COR-L47 (cell line): ENCODE data around the gene MAP3K4.
"Not testable (repeated sequence)": the region's sequence is repeated elsewhere in the genome, so short reads cannot be mapped to it uniquely, and the experiment has no call there.

Experiments
- DNase-seq: peaks from one replicate; lab custom pipeline; 2025; lab: John Stamatoyannopoulos, UW

The MAP3K4 gene

GRCh38 chr6:160967833-160968232 lies 23.7 kb upstream of the MAP3K4 start:
- no peak for DNase-seq

- DNase-seq, result no peak
Measured at GRCh38 chr6:160971171-160971570, 20.4 kb upstream of the MAP3K4 start.

DNA sequence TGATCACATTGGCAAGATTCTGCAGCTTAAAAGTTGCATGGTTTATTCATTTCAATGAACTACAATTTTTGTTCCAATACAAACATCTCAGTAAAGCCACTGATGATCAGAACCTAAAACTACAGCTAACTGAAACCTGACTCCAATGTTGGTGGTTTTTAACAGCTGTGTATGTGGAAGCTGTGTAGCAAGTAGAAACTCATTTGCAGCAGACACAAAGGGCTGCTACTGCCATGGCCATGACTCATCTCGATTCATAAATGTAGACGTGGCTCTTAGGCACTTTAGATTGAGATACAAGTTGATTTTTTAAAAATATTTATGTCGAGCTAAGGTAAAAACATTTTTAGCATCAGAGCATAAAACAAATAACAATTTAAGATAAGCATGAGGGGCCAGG lies 19.5 kb upstream of the MAP3K4 start:
- DNase-seq, result no peak

GRCh38 chr6:160972594-160972993 lies 19.0 kb upstream of the MAP3K4 start:
- not testable (repeated sequence) for DNase-seq

GRCh38 chr6:160973311-160974250 lies 18.0 kb upstream of the MAP3K4 start:
- no peak for DNase-seq

- no peak for DNase-seq
Measured at GRCh38 chr6:160974304-160974771, 17.2 kb upstream of the MAP3K4 start.

- DNase-seq, result no peak
Measured at GRCh38 chr6:160975162-160975561, 16.4 kb upstream of the MAP3K4 start.

DNA sequence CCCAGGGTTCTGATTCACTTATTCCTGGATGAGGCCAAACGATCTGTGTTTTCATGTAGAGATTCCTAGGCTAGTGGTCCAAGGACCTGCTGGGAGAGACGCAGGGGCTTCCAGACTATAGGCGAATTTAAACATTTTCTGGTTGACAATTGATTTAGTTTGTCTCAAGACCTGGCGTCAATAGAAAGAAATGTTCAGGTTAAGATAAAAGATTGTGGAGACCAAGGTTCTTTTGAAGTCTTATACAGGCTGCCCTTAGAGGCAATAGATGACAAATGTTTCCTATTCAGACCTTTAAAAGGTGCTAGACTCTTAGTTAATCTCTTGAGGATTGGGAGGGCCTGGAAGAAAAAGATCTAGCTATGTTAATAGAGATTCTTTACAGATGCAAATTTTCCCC lies 15.6 kb upstream of the MAP3K4 start:
- not testable (repeated sequence) for DNase-seq

- DNase-seq, result no peak
Measured at GRCh38 chr6:160978141-160978901, 13.2 kb upstream of the MAP3K4 start.

- no peak for DNase-seq
Measured at GRCh38 chr6:160979061-160979708, 12.4 kb upstream of the MAP3K4 start.

GRCh38 chr6:160983377-160983948 lies 8.1 kb upstream of the MAP3K4 start:
- DNase-seq, result not testable (repeated sequence)

GRCh38 chr6:160986851-160987250 lies 4.7 kb upstream of the MAP3K4 start:
- no peak for DNase-seq

GRCh38 chr6:160987265-160987664 lies 4.3 kb upstream of the MAP3K4 start:
- no peak for DNase-seq

GRCh38 chr6:160990847-160991405 lies 643 bp upstream of the MAP3K4 start:
- no peak for DNase-seq

DNA sequence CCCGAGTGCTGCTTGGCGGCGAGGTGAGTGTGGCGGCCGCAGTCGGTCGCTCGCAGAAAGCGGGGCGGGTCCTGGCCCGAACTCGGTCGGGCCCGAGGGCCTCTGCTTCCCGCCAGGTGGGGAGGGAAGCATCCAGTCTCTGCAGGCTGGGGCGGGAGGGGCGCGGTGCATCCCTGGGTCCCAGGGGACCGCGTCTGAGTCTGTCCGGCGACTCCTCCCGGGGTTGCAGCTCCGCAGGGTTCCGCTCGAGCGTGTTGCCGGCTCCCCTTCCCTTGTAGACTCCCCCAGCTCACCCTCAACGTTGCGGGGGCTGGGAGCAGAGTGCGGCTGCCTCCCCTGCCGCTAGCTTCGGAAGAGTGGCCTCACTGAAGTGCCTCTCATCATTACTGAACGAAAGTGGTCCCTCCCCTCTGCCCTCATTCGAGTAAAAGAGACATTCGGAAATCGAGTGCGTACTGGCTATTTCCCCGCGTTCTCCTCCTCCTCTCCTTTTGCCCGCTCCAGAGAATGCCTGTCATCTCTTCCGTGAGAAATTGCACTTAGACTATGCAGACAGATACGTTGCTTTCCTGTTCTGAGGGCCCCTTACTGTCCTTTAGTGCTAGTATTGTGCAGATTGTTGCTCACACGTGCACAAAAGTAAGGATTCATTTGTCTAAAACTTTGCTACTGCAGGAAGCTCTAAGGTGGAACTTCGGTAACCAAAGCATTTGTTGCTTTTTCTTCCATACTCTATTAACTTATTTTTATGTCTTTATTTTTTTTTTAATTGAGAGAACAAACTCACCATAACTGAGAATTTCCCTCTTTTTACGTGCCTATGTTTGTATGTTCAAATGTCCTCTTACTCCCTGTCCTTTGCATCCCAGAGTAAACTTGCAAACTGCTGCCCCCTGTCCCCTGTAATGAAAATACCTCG lies 751 bp downstream of the MAP3K4 start:
- peak; percentile 39 for DNase-seq

DNA sequence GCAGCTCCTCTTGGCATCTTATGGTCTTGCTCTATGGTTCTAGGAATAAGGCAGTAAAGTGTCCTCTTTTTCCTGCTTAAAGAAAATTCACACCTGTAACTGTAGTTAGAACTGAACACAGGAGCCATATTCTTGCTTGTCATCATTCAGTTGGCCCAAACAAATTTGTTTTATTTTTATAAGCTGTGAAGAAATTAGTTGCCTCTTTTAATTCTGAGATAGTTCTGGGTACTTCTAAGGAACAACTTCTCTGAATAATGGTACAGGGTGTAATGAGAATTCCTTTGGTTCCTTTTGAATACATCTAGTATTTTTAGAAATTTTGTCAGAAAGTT lies 1.4 kb downstream of the MAP3K4 start:
- DNase-seq, result no peak

GRCh38 chr6:160995271-160995670 lies 3.7 kb downstream of the MAP3K4 start:
- no peak for DNase-seq

GRCh38 chr6:160996131-160996601 lies 4.6 kb downstream of the MAP3K4 start:
- DNase-seq, result no peak

DNA sequence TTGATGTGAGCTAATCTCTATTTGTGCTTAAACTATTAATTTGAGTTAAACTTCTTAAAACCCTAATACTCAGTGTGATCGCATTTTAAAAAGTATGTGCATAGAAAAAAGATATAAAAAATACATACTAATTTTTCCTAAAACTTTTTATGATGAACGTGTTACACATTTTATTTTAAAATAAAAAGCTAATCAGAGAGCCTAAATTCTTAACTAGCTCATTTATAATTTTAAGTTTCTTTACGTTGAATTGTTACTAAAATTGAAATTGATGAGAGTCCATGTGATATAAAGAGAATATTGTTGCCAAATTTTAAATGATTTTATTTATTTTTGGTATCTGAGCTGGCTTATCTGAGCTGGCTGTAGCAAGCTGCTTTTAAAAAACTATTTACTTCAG lies 6.6 kb downstream of the MAP3K4 start:
- no peak for DNase-seq

- DNase-seq, result no peak
Measured at GRCh38 chr6:160998766-160999165, 7.2 kb downstream of the MAP3K4 start.

DNA sequence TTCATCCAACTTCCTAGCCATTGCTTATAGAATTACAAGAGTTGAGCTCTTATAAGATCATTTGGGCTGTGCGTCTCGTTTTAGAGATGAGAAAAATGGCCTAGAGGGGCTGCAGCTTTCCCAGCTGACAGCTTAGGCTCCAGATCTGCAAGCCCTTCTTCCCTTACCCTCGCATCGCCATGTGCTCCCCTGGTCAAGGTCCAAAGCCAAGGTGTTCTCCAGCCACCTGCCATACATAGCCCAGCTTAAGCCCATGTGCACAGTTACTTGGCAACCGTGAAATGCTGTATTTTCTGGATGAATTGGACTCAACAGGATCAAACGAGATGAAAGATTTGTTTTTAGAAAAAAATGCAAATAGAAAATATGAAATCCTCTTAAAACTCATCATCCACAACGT lies 7.9 kb downstream of the MAP3K4 start:
- no peak for DNase-seq
